LNCaP clone FGC (cell line): ENCODE measurements around the gene TENM3.

Experiments
- DNase-seq: peaks from one replicate; pipeline ENCODE4 v3.0.0-alpha.2; 2011; ENCODE audit warnings: low read depth
- H3K4me3 ChIP-seq: 2 replicates; pipeline ENCODE4 v1.5.1; 2011; ENCODE audit warnings: mild to moderate bottlenecking, low read depth, low read length, control low read depth
- CTCF ChIP-seq: IDR thresholded peaks from 2 replicates; pipeline ENCODE4 v1.5.1; 2012; ENCODE audit warnings: mild to moderate bottlenecking; ENCODE audit not compliant: control insufficient read depth, insufficient read depth; ENCODE audit errors: extremely low read depth

Gene TENM3

DNA sequence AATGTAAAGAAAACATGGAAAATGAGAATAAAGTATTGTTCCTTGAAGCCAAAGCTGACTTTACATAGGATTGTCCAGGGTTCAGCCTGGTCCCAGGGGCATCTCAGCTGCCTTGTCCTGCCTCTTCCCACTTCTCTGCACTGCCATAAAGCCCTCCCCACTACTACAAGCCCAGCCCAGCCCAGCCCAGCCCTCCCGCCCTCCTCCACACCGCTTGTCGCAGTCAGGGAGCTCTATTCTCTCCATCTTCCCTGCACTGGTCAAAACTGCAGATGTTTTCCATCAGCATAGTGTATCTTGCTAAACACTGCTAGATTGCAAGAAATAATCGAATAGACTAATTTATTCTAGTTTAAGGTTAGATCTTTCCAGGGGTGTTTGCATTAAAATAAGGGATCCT is 100.3 kb downstream of the TENM3 start:
- no peak for TF ChIP-seq CTCF
- DNase-seq: no peak
- H3K4me3 ChIP-seq: no peak overlapping the region

GRCh38 chr4:182344968-182345367 is 101.8 kb downstream of the TENM3 start:
- no peak for DNase-seq
- no peak for TF ChIP-seq CTCF
- H3K4me3 ChIP-seq: no peak overlapping the region

DNA sequence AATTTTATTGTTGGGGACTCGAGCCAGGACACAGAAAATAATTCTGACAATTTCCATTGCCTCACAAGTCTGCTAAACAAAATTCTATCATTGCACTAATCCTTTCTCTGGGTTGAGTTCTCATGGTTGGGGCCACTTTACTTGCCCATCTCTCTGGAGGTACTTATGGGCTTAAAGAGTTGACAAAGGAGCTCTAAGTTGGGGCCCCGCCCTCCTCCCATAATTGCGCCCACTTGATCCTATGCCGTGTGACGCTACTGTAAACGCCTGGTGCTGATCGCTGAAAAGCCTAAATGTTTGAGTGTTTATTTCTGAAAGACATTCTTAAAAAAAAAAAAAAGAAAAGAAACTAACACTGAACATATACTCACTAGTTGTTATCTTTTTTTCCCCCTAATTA is 103.0 kb downstream of the TENM3 start:
- TF ChIP-seq CTCF: no peak
- H3K4me3 ChIP-seq: no peak overlapping the region
- no peak for DNase-seq

- DNase-seq: no peak
- no peak for TF ChIP-seq CTCF
- H3K4me3 ChIP-seq: no peak overlapping the region
Observed at GRCh38 chr4:182346675-182347375, 103.6 kb downstream of the TENM3 start.

- H3K4me3 ChIP-seq: no peak overlapping the region
- no peak for TF ChIP-seq CTCF
- no peak for DNase-seq
Observed at GRCh38 chr4:182348779-182349326, 105.7 kb downstream of the TENM3 start.

- no peak for TF ChIP-seq CTCF
- no peak overlapping the region for H3K4me3 ChIP-seq
- DNase-seq: no peak
Observed at GRCh38 chr4:182350041-182350440, 106.8 kb downstream of the TENM3 start.

DNA sequence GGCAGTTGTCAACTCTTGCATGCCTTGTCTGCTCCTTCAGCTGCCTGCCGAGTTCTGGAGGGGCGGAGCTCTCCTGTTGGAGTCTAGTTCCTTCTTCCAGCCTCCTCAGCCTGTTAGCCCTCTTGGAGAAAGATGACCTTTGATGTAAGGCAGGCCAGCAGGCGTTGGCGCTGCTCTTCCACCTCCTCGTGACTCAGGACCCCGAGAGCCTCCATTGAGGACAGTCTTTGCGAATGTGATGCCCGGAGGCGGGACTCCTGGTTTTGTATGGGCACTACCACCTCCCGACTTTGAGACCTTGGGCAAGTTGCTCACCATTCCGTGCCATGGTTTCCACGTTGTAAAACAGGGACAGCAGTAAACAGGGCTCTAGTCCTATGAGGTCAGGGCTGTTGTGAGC is 108.3 kb downstream of the TENM3 start:
- no peak for DNase-seq
- TF ChIP-seq CTCF: no peak
- H3K4me3 ChIP-seq: no peak overlapping the region
